HEK293 (cell line): Measurements from ENCODE around the gene CTDSPL2.

Experiments
- CTCF ChIA-PET: fragments of 350-600 bp; formaldehyde crosslinking; extraction: SDS; loops from one replicate; lab custom pipeline; 2021; ENCODE audit warnings: antibody characterized with exemption; lab: Yijun Ruan, JAX
- POLR2A ChIA-PET: fragments of 300-600 bp; formaldehyde crosslinking; extraction: SDS; loops from one replicate; lab custom pipeline; 2020; ENCODE audit warnings: antibody characterized with exemption, inconsistent platforms; lab: Yijun Ruan, JAX
- H3K27ac ChIP-seq: fragments of 200-500 bp; sonication (Bioruptor generic); 2 replicates; pipeline ENCODE4 v1.5.1; 2014; ENCODE audit warnings: low read depth, low read length, control low read depth, inconsistent platforms; ENCODE audit errors: extremely low read depth
- H3K36me3 ChIP-seq, 2 experiments: fragments of 200-500 bp in 1 of 2; sonication (Bioruptor generic) in 1 of 2; 1 replicate in 1 of 2; 2 replicates in 1 of 2; pipeline ENCODE4 v1.5.1; 2014 to 2017; ENCODE audit warnings: inconsistent platforms in 2 of 2, low read length in 2 of 2; ENCODE audit not compliant: control insufficient read depth in 2 of 2, insufficient read depth in 1 of 2
- H3K4me1 ChIP-seq: fragments of 200-500 bp; sonication (Bioruptor generic); 2 replicates; pipeline ENCODE4 v1.5.1; 2014; ENCODE audit warnings: mild to moderate bottlenecking, low read length, inconsistent platforms; ENCODE audit not compliant: control insufficient read depth, insufficient read depth
- H3K4me3 ChIP-seq: 2 replicates; pipeline ENCODE4 v1.5.1; 2011; ENCODE audit warnings: low read depth, mild to moderate bottlenecking, control low read depth, low read length, moderate library complexity
- H3K9me3 ChIP-seq: fragments of 200-500 bp; sonication (Bioruptor generic); 2 replicates; pipeline ENCODE4 v1.5.1; 2014; ENCODE audit warnings: low read depth, low read length, inconsistent platforms; ENCODE audit not compliant: control insufficient read depth, insufficient read depth
- BCL11B ChIP-seq: fragments of 450-650 bp; formaldehyde crosslinking; IDR thresholded peaks from 2 replicates; pipeline ENCODE4 v1.5.1; 2016; ENCODE audit warnings: low read depth, missing biosample characterization, missing genetic modification characterization
- GLIS2 ChIP-seq: fragments of 450-650 bp; formaldehyde crosslinking; IDR thresholded peaks from 2 replicates; pipeline ENCODE4 v1.5.1; 2016; ENCODE audit warnings: missing biosample characterization, missing genetic modification characterization
- HOXD13 ChIP-seq: sonication (generic); formaldehyde crosslinking; IDR thresholded peaks from 2 replicates; pipeline ENCODE4 v1.8.0; 2022; ENCODE audit warnings: missing genetic modification reagents, borderline replicate concordance
- ZBTB20 ChIP-seq: fragments of 450-650 bp; formaldehyde crosslinking; IDR thresholded peaks from 2 replicates; pipeline ENCODE4 v1.5.1; 2016; ENCODE audit warnings: missing biosample characterization, missing genetic modification characterization
- ZNF16 ChIP-seq: fragments of 450-650 bp; formaldehyde crosslinking; IDR thresholded peaks from 2 replicates; pipeline ENCODE4 v1.5.1; 2016; ENCODE audit warnings: low read depth, missing biosample characterization, missing genetic modification characterization
- ZNF2 ChIP-seq: fragments of 450-650 bp; formaldehyde crosslinking; IDR thresholded peaks from 2 replicates; pipeline ENCODE4 v1.5.1; 2016; ENCODE audit warnings: missing biosample characterization, missing genetic modification characterization
- ZNF202 ChIP-seq: fragments of 450-650 bp; formaldehyde crosslinking; IDR thresholded peaks from 2 replicates; pipeline ENCODE4 v1.5.1; 2016; ENCODE audit warnings: missing biosample characterization, missing genetic modification characterization, borderline replicate concordance
- ZNF266 ChIP-seq: fragments of 450-650 bp; formaldehyde crosslinking; IDR thresholded peaks from 2 replicates; pipeline ENCODE4 v1.5.1; 2016; ENCODE audit warnings: missing biosample characterization, missing genetic modification characterization, low read depth
- ZNF335 ChIP-seq: fragments of 450-650 bp; formaldehyde crosslinking; conservative IDR thresholded peaks from 2 replicates; pipeline ENCODE4 v1.5.1; 2016; ENCODE audit warnings: missing biosample characterization, missing genetic modification characterization
- ZNF37A ChIP-seq: fragments of 450-650 bp; IDR thresholded peaks from 2 replicates; pipeline ENCODE4 v1.5.1; 2018; ENCODE audit warnings: missing biosample characterization, missing genetic modification characterization
- ZNF391 ChIP-seq: fragments of 450-650 bp; formaldehyde crosslinking; IDR thresholded peaks from 2 replicates; pipeline ENCODE4 v1.5.1; 2016; ENCODE audit warnings: low read depth, missing biosample characterization, missing genetic modification characterization, borderline replicate concordance
- ZNF473 ChIP-seq: fragments of 450-650 bp; formaldehyde crosslinking; IDR thresholded peaks from 2 replicates; pipeline ENCODE4 v1.5.1; 2017; ENCODE audit warnings: missing biosample characterization, missing genetic modification characterization
- ZNF501 ChIP-seq: fragments of 450-650 bp; formaldehyde crosslinking; IDR thresholded peaks from 2 replicates; pipeline ENCODE4 v1.5.1; 2016; ENCODE audit warnings: missing biosample characterization, missing genetic modification characterization
- ZNF514 ChIP-seq: fragments of 450-650 bp; formaldehyde crosslinking; IDR thresholded peaks from 2 replicates; pipeline ENCODE4 v1.5.1; 2016; ENCODE audit warnings: missing biosample characterization, missing genetic modification characterization
- ZNF544 ChIP-seq: fragments of 450-650 bp; formaldehyde crosslinking; IDR thresholded peaks from 2 replicates; pipeline ENCODE4 v1.5.0; 2017; ENCODE audit warnings: missing biosample characterization, missing genetic modification characterization
- ZNF596 ChIP-seq: fragments of 450-650 bp; IDR thresholded peaks from 2 replicates; pipeline ENCODE4 v1.5.0; 2018; ENCODE audit warnings: missing biosample characterization, mild to moderate bottlenecking, missing genetic modification characterization, moderate library complexity
- ZNF677 ChIP-seq: fragments of 450-650 bp; IDR thresholded peaks from 2 replicates; pipeline ENCODE4 v1.5.0; 2018; ENCODE audit warnings: missing biosample characterization, mild to moderate bottlenecking, missing genetic modification characterization, moderate library complexity
- ZNF776 ChIP-seq: fragments of 450-650 bp; formaldehyde crosslinking; IDR thresholded peaks from 2 replicates; pipeline ENCODE4 v1.5.0; 2017; ENCODE audit warnings: missing biosample characterization, missing genetic modification characterization, borderline replicate concordance
- ZNF830 ChIP-seq: fragments of 450-650 bp; IDR thresholded peaks from 2 replicates; pipeline ENCODE4 v1.5.0; 2018; ENCODE audit warnings: missing biosample characterization, missing genetic modification characterization, low read depth, mild to moderate bottlenecking, moderate library complexity
- ZNF843 ChIP-seq: fragments of 450-650 bp; formaldehyde crosslinking; IDR thresholded peaks from 2 replicates; pipeline ENCODE4 v1.5.1; 2016; ENCODE audit warnings: missing biosample characterization, missing genetic modification characterization
- TF ChIP-seq, protein P1 (sequence below): sonication (generic); formaldehyde crosslinking; IDR thresholded peaks from 2 replicates; pipeline ENCODE4 v1.8.1; 2022; ENCODE audit warnings: mild to moderate bottlenecking, moderate library complexity, missing genetic modification reagents
- TF ChIP-seq, protein P2 (sequence below): fragments of 450-650 bp; formaldehyde crosslinking; IDR thresholded peaks from 2 replicates; pipeline ENCODE4; 2016; ENCODE audit warnings: missing biosample characterization, missing genetic modification characterization
- TF ChIP-seq, protein P3 (sequence below): fragments of 450-650 bp; formaldehyde crosslinking; IDR thresholded peaks from 2 replicates; pipeline ENCODE4 v1.5.1; 2017; ENCODE audit warnings: missing biosample characterization, missing genetic modification characterization
- TF ChIP-seq, protein P4 (sequence below): fragments of 450-650 bp; formaldehyde crosslinking; IDR thresholded peaks from 2 replicates; pipeline ENCODE4 v1.5.1; 2016; ENCODE audit warnings: missing biosample characterization, missing genetic modification characterization
- TF ChIP-seq, protein P5 (sequence below): fragments of 450-650 bp; formaldehyde crosslinking; IDR thresholded peaks from 2 replicates; pipeline ENCODE4 v1.5.1; 2016; ENCODE audit warnings: missing biosample characterization, missing genetic modification characterization
- TF ChIP-seq, protein P6 (sequence below): fragments of 450-650 bp; formaldehyde crosslinking; IDR thresholded peaks from 2 replicates; pipeline ENCODE4 v1.5.1; 2016; ENCODE audit warnings: missing biosample characterization, missing genetic modification characterization
- TF ChIP-seq, protein P7 (sequence below): fragments of 450-650 bp; formaldehyde crosslinking; IDR thresholded peaks from 2 replicates; pipeline ENCODE4 v1.5.1; 2017; ENCODE audit warnings: missing biosample characterization, missing genetic modification characterization

Gene CTDSPL2

DNA sequence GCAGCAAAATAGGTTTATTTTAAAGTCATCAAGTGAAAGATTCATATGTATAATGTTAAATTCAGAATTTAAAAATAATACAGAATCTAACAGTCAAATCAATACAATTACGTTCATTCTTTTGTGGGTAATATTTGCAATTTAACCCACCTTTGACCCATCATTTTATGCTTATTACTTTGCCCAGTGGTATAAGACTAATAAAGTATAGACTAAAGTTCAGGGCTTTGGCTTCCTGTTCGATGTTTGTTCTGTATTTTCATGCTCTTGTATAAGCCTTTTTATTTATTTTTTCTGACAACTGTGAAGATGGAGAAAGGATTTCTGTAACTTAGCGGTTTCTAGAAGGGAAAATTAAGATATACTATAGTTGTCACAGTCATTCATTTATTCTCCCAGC is 65.2 kb downstream of the CTDSPL2 start (continued):
- TF ChIP-seq, protein P1, sequence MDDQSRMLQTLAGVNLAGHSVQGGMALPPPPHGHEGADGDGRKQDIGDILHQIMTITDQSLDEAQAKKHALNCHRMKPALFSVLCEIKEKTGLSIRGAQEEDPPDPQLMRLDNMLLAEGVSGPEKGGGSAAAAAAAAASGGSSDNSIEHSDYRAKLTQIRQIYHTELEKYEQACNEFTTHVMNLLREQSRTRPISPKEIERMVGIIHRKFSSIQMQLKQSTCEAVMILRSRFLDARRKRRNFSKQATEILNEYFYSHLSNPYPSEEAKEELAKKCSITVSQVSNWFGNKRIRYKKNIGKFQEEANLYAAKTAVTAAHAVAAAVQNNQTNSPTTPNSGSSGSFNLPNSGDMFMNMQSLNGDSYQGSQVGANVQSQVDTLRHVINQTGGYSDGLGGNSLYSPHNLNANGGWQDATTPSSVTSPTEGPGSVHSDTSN (CRISPR knock-in tag): no peak
- no peak for TF ChIP-seq ZNF776
- TF ChIP-seq, protein P2, sequence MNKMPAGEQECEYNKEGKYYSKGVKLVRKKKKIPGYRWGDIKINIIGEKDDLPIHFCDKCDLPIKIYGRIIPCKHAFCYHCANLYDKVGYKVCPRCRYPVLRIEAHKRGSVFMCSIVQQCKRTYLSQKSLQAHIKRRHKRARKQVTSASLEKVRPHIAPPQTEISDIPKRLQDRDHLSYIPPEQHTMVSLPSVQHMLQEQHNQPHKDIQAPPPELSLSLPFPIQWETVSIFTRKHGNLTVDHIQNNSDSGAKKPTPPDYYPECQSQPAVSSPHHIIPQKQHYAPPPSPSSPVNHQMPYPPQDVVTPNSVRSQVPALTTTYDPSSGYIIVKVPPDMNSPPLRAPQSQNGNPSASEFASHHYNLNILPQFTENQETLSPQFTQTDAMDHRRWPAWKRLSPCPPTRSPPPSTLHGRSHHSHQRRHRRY (tag by site-specific recombination): no peak
- TF ChIP-seq ZNF514: no peak
- TF ChIP-seq, protein P3, sequence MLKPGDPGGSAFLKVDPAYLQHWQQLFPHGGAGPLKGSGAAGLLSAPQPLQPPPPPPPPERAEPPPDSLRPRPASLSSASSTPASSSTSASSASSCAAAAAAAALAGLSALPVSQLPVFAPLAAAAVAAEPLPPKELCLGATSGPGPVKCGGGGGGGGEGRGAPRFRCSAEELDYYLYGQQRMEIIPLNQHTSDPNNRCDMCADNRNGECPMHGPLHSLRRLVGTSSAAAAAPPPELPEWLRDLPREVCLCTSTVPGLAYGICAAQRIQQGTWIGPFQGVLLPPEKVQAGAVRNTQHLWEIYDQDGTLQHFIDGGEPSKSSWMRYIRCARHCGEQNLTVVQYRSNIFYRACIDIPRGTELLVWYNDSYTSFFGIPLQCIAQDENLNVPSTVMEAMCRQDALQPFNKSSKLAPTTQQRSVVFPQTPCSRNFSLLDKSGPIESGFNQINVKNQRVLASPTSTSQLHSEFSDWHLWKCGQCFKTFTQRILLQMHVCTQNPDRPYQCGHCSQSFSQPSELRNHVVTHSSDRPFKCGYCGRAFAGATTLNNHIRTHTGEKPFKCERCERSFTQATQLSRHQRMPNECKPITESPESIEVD: no peak
- no peak for TF ChIP-seq ZNF843 (tag by site-specific recombination)
- TF ChIP-seq ZNF473 (tag by site-specific recombination): no peak
- no peak for TF ChIP-seq ZNF2
- TF ChIP-seq GLIS2 (tag by site-specific recombination): no peak
- TF ChIP-seq, protein P4, sequence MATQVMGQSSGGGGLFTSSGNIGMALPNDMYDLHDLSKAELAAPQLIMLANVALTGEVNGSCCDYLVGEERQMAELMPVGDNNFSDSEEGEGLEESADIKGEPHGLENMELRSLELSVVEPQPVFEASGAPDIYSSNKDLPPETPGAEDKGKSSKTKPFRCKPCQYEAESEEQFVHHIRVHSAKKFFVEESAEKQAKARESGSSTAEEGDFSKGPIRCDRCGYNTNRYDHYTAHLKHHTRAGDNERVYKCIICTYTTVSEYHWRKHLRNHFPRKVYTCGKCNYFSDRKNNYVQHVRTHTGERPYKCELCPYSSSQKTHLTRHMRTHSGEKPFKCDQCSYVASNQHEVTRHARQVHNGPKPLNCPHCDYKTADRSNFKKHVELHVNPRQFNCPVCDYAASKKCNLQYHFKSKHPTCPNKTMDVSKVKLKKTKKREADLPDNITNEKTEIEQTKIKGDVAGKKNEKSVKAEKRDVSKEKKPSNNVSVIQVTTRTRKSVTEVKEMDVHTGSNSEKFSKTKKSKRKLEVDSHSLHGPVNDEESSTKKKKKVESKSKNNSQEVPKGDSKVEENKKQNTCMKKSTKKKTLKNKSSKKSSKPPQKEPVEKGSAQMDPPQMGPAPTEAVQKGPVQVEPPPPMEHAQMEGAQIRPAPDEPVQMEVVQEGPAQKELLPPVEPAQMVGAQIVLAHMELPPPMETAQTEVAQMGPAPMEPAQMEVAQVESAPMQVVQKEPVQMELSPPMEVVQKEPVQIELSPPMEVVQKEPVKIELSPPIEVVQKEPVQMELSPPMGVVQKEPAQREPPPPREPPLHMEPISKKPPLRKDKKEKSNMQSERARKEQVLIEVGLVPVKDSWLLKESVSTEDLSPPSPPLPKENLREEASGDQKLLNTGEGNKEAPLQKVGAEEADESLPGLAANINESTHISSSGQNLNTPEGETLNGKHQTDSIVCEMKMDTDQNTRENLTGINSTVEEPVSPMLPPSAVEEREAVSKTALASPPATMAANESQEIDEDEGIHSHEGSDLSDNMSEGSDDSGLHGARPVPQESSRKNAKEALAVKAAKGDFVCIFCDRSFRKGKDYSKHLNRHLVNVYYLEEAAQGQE (tag by site-specific recombination): no peak
- no peak for TF ChIP-seq ZNF596 (tag by site-specific recombination)

DNA sequence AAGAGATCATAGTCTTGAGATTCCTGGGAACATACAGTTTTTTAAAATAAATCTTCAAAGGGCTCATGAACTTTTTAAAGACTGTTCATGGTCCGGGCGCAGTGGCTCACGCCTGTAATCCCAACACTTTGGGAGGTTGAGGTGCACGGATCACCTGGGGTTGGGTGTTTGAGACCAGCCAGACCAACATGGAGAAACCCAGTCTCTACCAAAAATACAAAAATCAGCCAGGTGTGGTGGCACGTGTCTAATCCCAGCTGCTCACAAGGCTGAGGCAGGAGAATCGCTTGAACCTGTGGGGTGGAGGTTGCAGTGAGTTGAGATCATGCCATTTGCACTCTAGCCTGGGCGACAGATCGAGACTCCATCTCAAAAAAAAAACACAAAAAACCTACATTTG is 68.1 kb downstream of the CTDSPL2 start:
- POLR2A ChIA-PET: no interaction called here
- no peaks in the 10 kb centered on the region for H3K4me1 ChIP-seq
- CTCF ChIA-PET: no interaction called here
- no peak overlapping the region for H3K4me3 ChIP-seq
- peaks cover 26 to 32% of the 10 kb centered on the region in 2 experiments; a peak in 2 of 3 replicates for H3K36me3 ChIP-seq
- no peak overlapping the region for H3K27ac ChIP-seq
- no peaks in the 10 kb centered on the region for H3K9me3 ChIP-seq
- TF ChIP-seq ZNF544 (no peak), ZNF335 (no peak), ZBTB20 (tag by site-specific recombination) (no peak), BCL11B (tag by site-specific recombination) (no peak), ZNF677 (no peak), ZNF830 (no peak), ZNF16 (tag by site-specific recombination) (no peak), ZNF37A (no peak), HOXD13 (CRISPR knock-in tag) (no peak), ZNF266 (tag by site-specific recombination) (no peak), ZNF501 (tag by site-specific recombination) (no peak), ZNF391 (no peak), ZNF202 (tag by site-specific recombination) (no peak)
- TF ChIP-seq, protein P5, sequence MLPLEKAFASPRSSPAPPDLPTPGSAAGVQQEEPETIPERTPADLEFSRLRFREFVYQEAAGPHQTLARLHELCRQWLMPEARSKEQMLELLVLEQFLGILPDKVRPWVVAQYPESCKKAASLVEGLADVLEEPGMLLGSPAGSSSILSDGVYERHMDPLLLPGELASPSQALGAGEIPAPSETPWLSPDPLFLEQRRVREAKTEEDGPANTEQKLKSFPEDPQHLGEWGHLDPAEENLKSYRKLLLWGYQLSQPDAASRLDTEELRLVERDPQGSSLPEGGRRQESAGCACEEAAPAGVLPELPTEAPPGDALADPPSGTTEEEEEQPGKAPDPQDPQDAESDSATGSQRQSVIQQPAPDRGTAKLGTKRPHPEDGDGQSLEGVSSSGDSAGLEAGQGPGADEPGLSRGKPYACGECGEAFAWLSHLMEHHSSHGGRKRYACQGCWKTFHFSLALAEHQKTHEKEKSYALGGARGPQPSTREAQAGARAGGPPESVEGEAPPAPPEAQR (tag by site-specific recombination): no peak
- TF ChIP-seq, protein P6, sequence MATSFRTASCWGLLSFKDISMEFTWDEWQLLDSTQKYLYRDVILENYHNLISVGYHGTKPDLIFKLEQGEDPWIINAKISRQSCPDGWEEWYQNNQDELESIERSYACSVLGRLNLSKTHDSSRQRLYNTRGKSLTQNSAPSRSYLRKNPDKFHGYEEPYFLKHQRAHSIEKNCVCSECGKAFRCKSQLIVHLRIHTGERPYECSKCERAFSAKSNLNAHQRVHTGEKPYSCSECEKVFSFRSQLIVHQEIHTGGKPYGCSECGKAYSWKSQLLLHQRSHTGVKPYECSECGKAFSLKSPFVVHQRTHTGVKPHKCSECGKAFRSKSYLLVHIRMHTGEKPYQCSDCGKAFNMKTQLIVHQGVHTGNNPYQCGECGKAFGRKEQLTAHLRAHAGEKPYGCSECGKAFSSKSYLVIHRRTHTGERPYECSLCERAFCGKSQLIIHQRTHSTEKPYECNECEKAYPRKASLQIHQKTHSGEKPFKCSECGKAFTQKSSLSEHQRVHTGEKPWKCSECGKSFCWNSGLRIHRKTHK (tag by site-specific recombination): no peak
- TF ChIP-seq, protein P7, sequence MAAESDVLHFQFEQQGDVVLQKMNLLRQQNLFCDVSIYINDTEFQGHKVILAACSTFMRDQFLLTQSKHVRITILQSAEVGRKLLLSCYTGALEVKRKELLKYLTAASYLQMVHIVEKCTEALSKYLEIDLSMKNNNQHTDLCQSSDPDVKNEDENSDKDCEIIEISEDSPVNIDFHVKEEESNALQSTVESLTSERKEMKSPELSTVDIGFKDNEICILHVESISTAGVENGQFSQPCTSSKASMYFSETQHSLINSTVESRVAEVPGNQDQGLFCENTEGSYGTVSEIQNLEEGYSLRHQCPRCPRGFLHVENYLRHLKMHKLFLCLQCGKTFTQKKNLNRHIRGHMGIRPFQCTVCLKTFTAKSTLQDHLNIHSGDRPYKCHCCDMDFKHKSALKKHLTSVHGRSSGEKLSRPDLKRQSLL (tag by site-specific recombination): no peak
